Measurements from ENCODE around the gene ZNF236.
"Not testable (repeated sequence)": the region's sequence is repeated elsewhere in the genome, so short reads cannot be mapped to it uniquely, and the experiment has no call there.

ZNF236 gene

GRCh38 chr18:76908277-76908676 lies 85.9 kb downstream of the ZNF236 start:
- no peak for DNase-seq (ENCODE audit: low spot score)

GRCh38 chr18:76909439-76909838 lies 87.1 kb downstream of the ZNF236 start:
- no peak for DNase-seq (ENCODE audit: low spot score)

GRCh38 chr18:76911440-76911839 lies 89.1 kb downstream of the ZNF236 start:
- DNase-seq (ENCODE audit: low spot score): no peak

DNA sequence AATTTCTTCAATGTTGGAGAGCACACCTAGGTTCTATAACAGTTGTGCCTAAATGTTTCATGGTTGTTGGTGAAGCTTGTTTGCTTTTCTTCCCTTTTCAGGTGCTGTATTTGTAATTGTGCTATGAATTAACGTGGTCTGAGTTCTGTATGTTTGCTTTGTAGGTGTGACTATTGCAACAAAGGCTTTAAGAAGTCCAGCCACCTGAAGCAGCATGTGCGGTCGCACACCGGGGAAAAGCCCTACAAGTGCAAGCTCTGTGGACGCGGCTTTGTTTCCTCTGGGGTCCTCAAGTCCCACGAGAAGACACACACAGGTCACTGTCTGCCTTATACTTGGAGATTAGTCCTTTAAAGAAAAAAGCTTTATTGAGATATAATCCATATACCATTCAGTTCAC lies 91.2 kb downstream of the ZNF236 start:
- no peak for DNase-seq (ENCODE audit: low spot score)

GRCh38 chr18:76914314-76914713 lies 92.0 kb downstream of the ZNF236 start:
- DNase-seq (ENCODE audit: low spot score): no peak

DNA sequence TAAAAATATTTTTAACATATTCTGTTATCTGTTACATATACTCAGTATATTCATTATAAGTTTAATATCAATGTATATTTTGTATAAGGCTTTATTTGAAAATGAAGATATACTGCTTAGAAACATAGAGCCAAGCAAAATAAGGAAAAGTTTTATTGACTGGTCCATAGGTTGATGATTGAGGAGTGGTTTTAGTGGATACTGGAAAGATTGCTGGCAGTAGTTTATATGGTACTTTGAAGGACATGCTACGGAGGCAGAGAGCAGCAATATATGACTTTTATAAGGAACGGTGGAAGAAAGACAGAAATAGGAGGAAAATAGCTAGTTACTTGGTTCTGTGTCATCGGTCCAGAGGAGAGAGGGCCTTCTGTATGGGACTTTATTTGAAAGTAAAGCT lies 92.4 kb downstream of the ZNF236 start:
- DNase-seq (ENCODE audit: low spot score): no peak

- DNase-seq (ENCODE audit: low spot score): no peak
These were observed 93.1 kb downstream of the ZNF236 start for GRCh38 chr18:76915456-76915855.

- DNase-seq (ENCODE audit: low spot score): no peak
These were observed 98.6 kb downstream of the ZNF236 start for GRCh38 chr18:76920974-76921373.

DNA sequence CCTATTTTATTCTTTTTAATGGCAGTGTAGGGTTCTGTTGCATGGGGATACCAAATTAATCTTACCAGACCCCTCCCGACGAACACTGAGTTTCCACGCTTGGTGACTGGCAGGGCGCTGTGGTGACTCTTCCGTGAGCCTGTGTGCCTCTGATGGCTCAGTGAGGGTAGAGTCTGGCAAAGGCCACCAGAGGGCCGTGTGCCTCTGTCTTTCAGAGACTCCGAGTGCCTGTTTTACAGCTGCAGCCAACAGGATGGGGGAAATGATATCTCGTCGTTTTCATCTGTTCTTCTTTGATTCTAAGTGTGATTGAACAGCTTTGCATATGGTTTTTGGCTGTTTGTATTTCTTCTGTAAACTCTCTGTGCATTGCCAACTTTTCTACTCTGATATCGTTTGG lies 99.8 kb downstream of the ZNF236 start:
- DNase-seq (ENCODE audit: low spot score): no peak

DNA sequence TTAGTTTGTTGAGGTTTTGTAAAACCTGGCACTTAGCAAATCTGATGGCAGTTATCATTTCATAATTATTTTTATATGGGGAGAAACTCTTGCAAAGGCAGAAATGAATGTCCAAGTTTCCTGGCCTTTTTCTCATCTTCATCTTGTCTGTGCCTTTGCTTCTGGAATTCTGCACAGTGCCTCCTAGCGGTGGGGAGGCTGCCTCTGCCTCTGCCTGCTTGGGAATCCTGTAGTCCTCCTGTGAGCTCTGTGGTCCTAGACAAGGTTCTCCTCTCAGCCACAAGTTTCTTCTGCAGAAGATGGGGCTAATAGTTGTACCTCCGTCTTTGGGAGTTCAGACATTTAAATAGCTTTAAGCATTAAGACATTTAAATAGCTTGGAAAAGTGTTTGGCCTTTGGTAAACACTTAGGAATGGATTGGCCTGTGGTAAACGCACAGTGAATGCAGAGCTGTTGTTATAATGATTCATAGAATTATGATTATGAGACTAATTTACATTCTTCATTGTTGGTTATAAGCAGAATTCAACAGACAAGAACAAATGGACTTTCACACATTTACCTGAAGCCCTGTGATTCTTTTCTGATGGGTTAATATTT lies 101.2 kb downstream of the ZNF236 start:
- peak; percentile 4 for DNase-seq (ENCODE audit: low spot score)

- no peak for DNase-seq (ENCODE audit: low spot score)
These were observed 103.1 kb downstream of the ZNF236 start for GRCh38 chr18:76925501-76925900.

DNA sequence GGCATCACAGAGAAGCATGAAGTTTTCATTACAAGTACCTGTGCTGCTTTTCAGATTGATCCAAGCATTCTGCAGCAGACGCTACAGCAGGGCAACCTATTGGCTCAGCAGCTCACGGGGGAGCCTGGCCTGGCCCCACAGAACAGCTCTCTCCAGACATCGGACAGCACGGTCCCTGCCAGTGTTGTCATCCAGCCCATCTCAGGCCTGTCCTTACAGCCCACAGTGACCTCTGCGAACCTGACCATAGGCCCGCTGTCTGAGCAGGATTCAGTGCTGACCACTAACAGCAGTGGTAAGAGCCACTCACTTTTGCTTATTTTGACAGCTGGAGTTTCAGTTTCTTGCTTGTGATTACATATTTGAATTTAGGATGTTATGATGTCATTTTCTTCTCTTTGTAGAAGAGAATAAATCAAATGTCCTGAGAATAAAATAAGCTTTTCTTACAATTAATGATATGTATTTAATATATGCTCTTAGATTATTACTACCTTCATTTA lies 104.9 kb downstream of the ZNF236 start:
- no peak for DNase-seq (ENCODE audit: low spot score)

DNA sequence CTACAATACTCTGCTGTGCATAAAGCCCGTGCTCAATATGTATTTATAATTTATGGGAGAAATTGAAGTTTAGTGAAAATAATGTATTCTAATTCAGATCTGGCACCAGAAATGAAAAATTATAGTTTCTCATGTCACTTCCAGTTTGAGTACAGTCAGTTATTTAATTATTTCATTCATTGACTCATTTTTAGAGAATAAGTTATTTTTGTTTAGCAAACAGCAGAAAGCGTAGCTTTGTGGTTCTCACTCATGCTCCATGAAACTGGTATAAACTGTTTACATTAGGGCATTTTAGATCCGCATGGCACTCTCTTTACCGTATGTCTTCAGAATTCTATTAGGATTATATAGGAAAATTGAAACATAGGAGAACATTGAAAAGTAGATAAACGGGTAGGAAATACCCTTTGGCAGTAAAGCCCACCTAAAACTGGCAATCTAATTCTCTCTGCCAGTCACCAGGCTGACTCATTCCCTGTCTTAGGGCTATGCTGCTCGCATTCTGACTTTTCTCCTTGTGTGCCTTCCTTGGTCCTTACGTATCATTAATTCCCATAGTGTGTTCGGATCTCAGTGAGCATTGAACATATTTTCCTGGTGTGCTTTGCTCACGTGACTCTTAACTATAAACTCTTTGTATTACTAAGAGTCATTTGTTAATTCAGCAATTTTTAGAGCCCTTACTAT lies 106.0 kb downstream of the ZNF236 start:
- no peak for DNase-seq (ENCODE audit: low spot score)

DNA sequence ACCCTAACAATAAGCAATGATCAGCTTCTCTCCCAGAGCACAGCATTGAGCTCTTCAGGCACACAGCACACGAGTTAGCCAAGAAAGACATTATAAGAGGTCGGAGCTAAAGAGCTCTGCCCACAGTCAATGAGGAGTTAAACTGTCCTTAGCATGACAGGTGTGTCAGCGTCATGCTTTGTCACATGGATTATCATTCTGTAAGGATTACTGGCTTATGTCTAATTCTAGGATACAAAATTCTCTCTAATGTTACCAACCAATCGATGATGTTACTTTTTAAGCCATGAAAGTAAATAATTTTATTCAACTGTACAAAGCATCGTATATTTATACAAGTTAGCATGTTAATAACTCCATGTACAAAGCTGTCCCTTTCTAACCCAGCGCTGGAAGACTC lies 108.8 kb downstream of the ZNF236 start:
- DNase-seq (ENCODE audit: low spot score): no peak

- DNase-seq (ENCODE audit: low spot score): no peak
These were observed 109.9 kb downstream of the ZNF236 start for GRCh38 chr18:76932026-76932819.

DNA sequence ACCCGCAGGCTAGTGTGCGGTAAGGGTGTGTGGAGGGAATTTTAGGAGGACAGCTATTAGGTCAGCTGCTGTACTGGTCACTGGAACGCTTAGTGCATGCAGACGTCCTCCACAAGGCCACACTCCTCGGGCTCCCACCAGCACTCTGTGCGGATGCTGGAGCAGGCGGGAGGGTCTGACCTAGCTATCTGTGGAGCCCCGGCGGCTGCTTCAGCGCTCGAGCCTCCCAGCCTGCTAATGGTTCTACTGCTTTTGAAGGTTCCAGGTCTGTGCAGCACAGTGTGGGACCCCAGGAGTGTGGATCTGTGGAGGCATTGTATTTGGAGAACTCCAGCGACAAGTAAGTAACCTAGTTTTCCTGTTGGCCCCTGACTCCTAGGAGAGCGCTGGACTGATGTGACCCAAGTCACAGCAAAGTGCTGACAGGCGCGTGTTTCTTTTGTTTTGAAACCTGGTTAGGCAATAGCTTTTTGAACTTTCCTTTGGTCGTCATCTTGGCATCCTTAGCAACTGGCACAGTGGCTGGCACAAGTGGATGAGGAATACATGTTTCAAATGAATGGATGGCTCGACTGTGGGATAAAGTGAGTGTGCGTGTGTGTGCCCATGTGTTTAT lies 113.5 kb downstream of the ZNF236 start:
- DNase-seq (ENCODE audit: low spot score): no peak

- no peak for DNase-seq (ENCODE audit: low spot score)
These were observed 114.5 kb downstream of the ZNF236 start for GRCh38 chr18:76936877-76937276.

- DNase-seq (ENCODE audit: low spot score): no peak
These were observed 115.2 kb downstream of the ZNF236 start for GRCh38 chr18:76937597-76937996.

GRCh38 chr18:76938619-76939018 lies 116.3 kb downstream of the ZNF236 start:
- DNase-seq (ENCODE audit: low spot score): no peak

DNA sequence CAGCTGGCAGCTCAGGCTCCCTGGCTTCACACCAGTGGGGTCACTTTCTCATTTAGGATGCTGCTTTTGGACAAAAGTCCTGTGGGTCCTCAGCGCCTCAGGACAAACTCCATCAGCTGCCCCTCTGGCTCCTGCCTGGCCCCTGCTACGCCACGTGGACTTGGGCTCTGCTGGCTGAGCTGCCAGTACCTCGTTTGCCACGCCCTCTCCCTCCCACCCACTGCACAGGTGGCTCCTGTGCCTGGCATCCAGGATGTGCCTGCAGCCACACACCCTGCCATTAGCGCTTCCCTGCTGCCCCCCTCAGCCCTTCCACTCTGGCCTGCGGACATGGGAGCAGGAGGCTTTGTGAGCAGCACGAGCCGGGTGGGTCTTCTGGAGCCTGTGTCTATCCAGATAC lies 118.9 kb downstream of the ZNF236 start:
- DNase-seq (ENCODE audit: low spot score): no peak

GRCh38 chr18:76943542-76944339 lies 121.4 kb downstream of the ZNF236 start:
- DNase-seq (ENCODE audit: low spot score): no peak

- not testable (repeated sequence) for DNase-seq (ENCODE audit: low spot score)
These were observed 122.0 kb downstream of the ZNF236 start for GRCh38 chr18:76944346-76944745.
